ENCODE data around the gene SEC22A.

SEC22A gene

GRCh38 chr3:123154020-123154985, 47.4 kb upstream of the SEC22A start:
- H3K27me3 ChIP-seq (ENCODE audit: insufficient read depth, low read length, poor library complexity, severe bottlenecking), result no peaks in the 10 kb centered on the region
- H3K9me3 ChIP-seq (ENCODE audit: insufficient read depth, low read depth, low read length), result no peaks in the 10 kb centered on the region; the same call in 1 of the 2 replicates
- no peak overlapping the region for H2AFZ ChIP-seq (ENCODE audit: low read length)
- no peak overlapping the region for H3K4me3 ChIP-seq (ENCODE audit: low read length, poor library complexity, severe bottlenecking)
- H3K4me1 ChIP-seq (ENCODE audit: insufficient read depth, low read length, poor library complexity, severe bottlenecking), result no peaks in the 10 kb centered on the region
- no peaks in the 10 kb centered on the region for H3K9me2 ChIP-seq (replicated peaks; ENCODE audit: low read depth, low read length)
- H3K36me3 ChIP-seq (ENCODE audit: insufficient read depth, low read length), result peaks cover 83% of the 10 kb centered on the region; the same call in 1 of the 2 replicates
- no peaks in the 10 kb centered on the region for H3K79me2 ChIP-seq (ENCODE audit: insufficient read depth, low read length)
- no peaks in the 10 kb centered on the region for H4K20me1 ChIP-seq (ENCODE audit: insufficient read depth, low read length, poor library complexity, severe bottlenecking)
- peaks cover 8% of the 10 kb centered on the region for H3F3A ChIP-seq (ENCODE audit: low read depth)
- H3K4me2 ChIP-seq (ENCODE audit: low read depth, low read length, poor library complexity, severe bottlenecking), result no peak overlapping the region
- no peak overlapping the region for H3K9ac ChIP-seq (ENCODE audit: low read depth, low read length, poor library complexity, severe bottlenecking)
- TF ChIP-seq EZH2phosphoT487 (IDR thresholded peaks at IDR 0.05; ENCODE audit: borderline replicate concordance) (no peak), CTCF (conservative IDR thresholded peaks at IDR 0.05; ENCODE audit: low read length) (no peak)

GRCh38 chr3:123155471-123156011, 46.2 kb upstream of the SEC22A start:
- H3K9ac ChIP-seq (ENCODE audit: low read depth, low read length, poor library complexity, severe bottlenecking), result no peak overlapping the region
- no peak overlapping the region for H3K4me3 ChIP-seq (ENCODE audit: low read length, poor library complexity, severe bottlenecking)
- H3K9me3 ChIP-seq (ENCODE audit: insufficient read depth, low read depth, low read length), result no peaks in the 10 kb centered on the region; the same call in 1 of the 2 replicates
- H3K9me2 ChIP-seq (replicated peaks; ENCODE audit: low read depth, low read length), result no peaks in the 10 kb centered on the region
- no peak overlapping the region for H2AFZ ChIP-seq (ENCODE audit: low read length)
- no peak overlapping the region for H3K4me2 ChIP-seq (ENCODE audit: low read depth, low read length, poor library complexity, severe bottlenecking)
- H3K79me2 ChIP-seq (ENCODE audit: insufficient read depth, low read length), result no peaks in the 10 kb centered on the region
- peaks cover 8% of the 10 kb centered on the region for H3F3A ChIP-seq (ENCODE audit: low read depth)
- no peaks in the 10 kb centered on the region for H3K4me1 ChIP-seq (ENCODE audit: insufficient read depth, low read length, poor library complexity, severe bottlenecking)
- TF ChIP-seq EZH2phosphoT487 (IDR thresholded peaks at IDR 0.05; ENCODE audit: borderline replicate concordance) (no peak), CTCF (conservative IDR thresholded peaks at IDR 0.05; ENCODE audit: low read length) (no peak)
- H4K20me1 ChIP-seq (ENCODE audit: insufficient read depth, low read length, poor library complexity, severe bottlenecking), result no peaks in the 10 kb centered on the region
- H3K27me3 ChIP-seq (ENCODE audit: insufficient read depth, low read length, poor library complexity, severe bottlenecking), result no peaks in the 10 kb centered on the region
- peaks cover 83% of the 10 kb centered on the region; the same call in 1 of the 2 replicates for H3K36me3 ChIP-seq (ENCODE audit: insufficient read depth, low read length)

GRCh38 chr3:123156276-123156995, 45.3 kb upstream of the SEC22A start:
- peaks cover 83% of the 10 kb centered on the region; the same call in 1 of the 2 replicates for H3K36me3 ChIP-seq (ENCODE audit: insufficient read depth, low read length)
- H3K4me1 ChIP-seq (ENCODE audit: insufficient read depth, low read length, poor library complexity, severe bottlenecking), result no peaks in the 10 kb centered on the region
- no peaks in the 10 kb centered on the region for H3K9me3 ChIP-seq (ENCODE audit: insufficient read depth, low read depth, low read length)
- TF ChIP-seq EZH2phosphoT487 (IDR thresholded peaks at IDR 0.05; ENCODE audit: borderline replicate concordance), result no peak
- TF ChIP-seq CTCF (conservative IDR thresholded peaks at IDR 0.05; ENCODE audit: low read length), result no peak
- no peak overlapping the region for H2AFZ ChIP-seq (ENCODE audit: low read length)
- no peak overlapping the region for H3K4me3 ChIP-seq (ENCODE audit: low read length, poor library complexity, severe bottlenecking)
- peaks cover under 1% of the 10 kb centered on the region for H3F3A ChIP-seq (ENCODE audit: low read depth)
- no peaks in the 10 kb centered on the region for H3K79me2 ChIP-seq (ENCODE audit: insufficient read depth, low read length)
- no peak overlapping the region for H3K4me2 ChIP-seq (ENCODE audit: low read depth, low read length, poor library complexity, severe bottlenecking)
- no peaks in the 10 kb centered on the region for H3K9me2 ChIP-seq (replicated peaks; ENCODE audit: low read depth, low read length)
- H3K9ac ChIP-seq (ENCODE audit: low read depth, low read length, poor library complexity, severe bottlenecking), result no peak overlapping the region
- H3K27me3 ChIP-seq (ENCODE audit: insufficient read depth, low read length, poor library complexity, severe bottlenecking), result no peaks in the 10 kb centered on the region
- H4K20me1 ChIP-seq (ENCODE audit: insufficient read depth, low read length, poor library complexity, severe bottlenecking), result no peaks in the 10 kb centered on the region
